ENCODE measurements around the gene IL9. TPM values are rescaled to one million over a fixed set of nuclear protein-coding genes. Genes with fewer than 3 reads are reported as not detected.

Gene IL9
- total RNA-seq, 2 donors from 2014 or later = not detected

GRCh38 chr5:135915466-135916001 lies 19.9 kb upstream of the IL9 start:
- Histone ChIP-seq H3K27me3 (no peaks in the 10 kb centered on the region), H3K9me3 (no peaks in the 10 kb centered on the region), H3K4me3 (no peak overlapping the region), H3K36me3 (replicated peaks in 1 of 2; ENCODE audit: insufficient read depth in 1 of 2, low read depth in 2 of 2) (no peaks in the 10 kb centered on the region), H3K27ac (no peak overlapping the region), H3K4me1 (no peaks in the 10 kb centered on the region)
- TF ChIP-seq POLR2A (IDR thresholded peaks at IDR 0.05) (no peak), CTCF (IDR thresholded peaks at IDR 0.05) (no peak)
- intact Hi-C loops (cut with DNase I) = no loop called here
- WGBS, 2 donors = 82 to 87% methylated on average over 5 of the region's 5 CpGs
- ATAC-seq (no peak), DNase-seq (no peak)

GRCh38 chr5:135913713-135914626 lies 18.3 kb upstream of the IL9 start:
- TF ChIP-seq POLR2A (IDR thresholded peaks at IDR 0.05) = no peak
- TF ChIP-seq CTCF (IDR thresholded peaks at IDR 0.05) = no peak
- Histone ChIP-seq H3K4me3 (no peak overlapping the region), H3K27me3 (no peaks in the 10 kb centered on the region), H3K9me3 (no peaks in the 10 kb centered on the region), H3K4me1 (no peaks in the 10 kb centered on the region), H3K27ac (no peak overlapping the region), H3K36me3 (replicated peaks in 1 of 2; ENCODE audit: insufficient read depth in 1 of 2, low read depth in 2 of 2) (no peaks in the 10 kb centered on the region)
- intact Hi-C loops (cut with DNase I) = no loop called here
- 46 to 53% methylated on average over 4 of the region's 4 CpGs for WGBS, 2 donors
- ATAC-seq (no peak), DNase-seq (no peak)

- DNase-seq (no peak), ATAC-seq (no peak)
- Histone ChIP-seq H3K27me3 (no peaks in the 10 kb centered on the region), H3K4me1 (no peaks in the 10 kb centered on the region), H3K9me3 (no peaks in the 10 kb centered on the region), H3K27ac (no peak overlapping the region), H3K4me3 (no peak overlapping the region), H3K36me3 (replicated peaks in 1 of 2; ENCODE audit: insufficient read depth in 1 of 2, low read depth in 2 of 2) (no peaks in the 10 kb centered on the region)
- no peak for TF ChIP-seq CTCF (IDR thresholded peaks at IDR 0.05)
- TF ChIP-seq POLR2A (IDR thresholded peaks at IDR 0.05) = no peak
- intact Hi-C loops (cut with DNase I) = no loop called here
- WGBS, 2 donors = 59 to 72% methylated on average over 1 of the region's 1 CpG
Observed at GRCh38 chr5:135905144-135905543, 9.5 kb upstream of the IL9 start.

GRCh38 chr5:135901633-135902032 lies 6.0 kb upstream of the IL9 start:
- 10 to 17% methylated on average over 3 of the region's 3 CpGs for WGBS, 2 donors
- Histone ChIP-seq H3K27ac (no peak overlapping the region), H3K4me1 (no peaks in the 10 kb centered on the region), H3K36me3 (replicated peaks in 1 of 2; ENCODE audit: insufficient read depth in 1 of 2, low read depth in 2 of 2) (no peaks in the 10 kb centered on the region), H3K4me3 (no peak overlapping the region), H3K27me3 (no peaks in the 10 kb centered on the region), H3K9me3 (no peaks in the 10 kb centered on the region)
- intact Hi-C loops (cut with DNase I) = no loop called here
- ATAC-seq (no peak), DNase-seq (no peak)
- TF ChIP-seq CTCF (IDR thresholded peaks at IDR 0.05) = no peak
- TF ChIP-seq POLR2A (IDR thresholded peaks at IDR 0.05) = no peak

Data from body of pancreas (tissue), 4 donors.